Activated naive CD4-positive, alpha-beta T cell treated with anti-CD3 and anti-CD28 coated beads, Interleukin-2, amount 50 U/mL, for 16 hours (primary cell): Measurements from ENCODE around the gene BTG2.

Experiments
- DNase-seq: peaks from one replicate; pipeline ENCODE4 v3.0.0-alpha.2; 2020

The BTG2 gene

GRCh38 chr1:203320591-203321272 lies 15.4 kb downstream of the BTG2 start:
- no peak for DNase-seq

- no peak for DNase-seq
Measured at GRCh38 chr1:203321273-203322052, 16.1 kb downstream of the BTG2 start.

- DNase-seq: no peak
Measured at GRCh38 chr1:203322500-203323179, 17.3 kb downstream of the BTG2 start.

- DNase-seq: no peak
Measured at GRCh38 chr1:203323587-203323986, 18.3 kb downstream of the BTG2 start.

GRCh38 chr1:203324105-203325025 lies 19.0 kb downstream of the BTG2 start:
- peak; percentile 47 for DNase-seq

- peak; percentile 27 for DNase-seq
Measured at GRCh38 chr1:203325026-203325417, 19.7 kb downstream of the BTG2 start.

- no peak for DNase-seq
Measured at GRCh38 chr1:203325418-203326091, 20.2 kb downstream of the BTG2 start.

GRCh38 chr1:203326830-203327683 lies 21.7 kb downstream of the BTG2 start:
- DNase-seq: peak; percentile 95

- peak; percentile 62 for DNase-seq
Measured at GRCh38 chr1:203327684-203328457, 22.6 kb downstream of the BTG2 start.

- no peak for DNase-seq
Measured at GRCh38 chr1:203328714-203329122, 23.4 kb downstream of the BTG2 start.

GRCh38 chr1:203331224-203331623 lies 25.9 kb downstream of the BTG2 start:
- no peak for DNase-seq

GRCh38 chr1:203335503-203335902 lies 30.2 kb downstream of the BTG2 start:
- no peak for DNase-seq

- no peak for DNase-seq
Measured at GRCh38 chr1:203336097-203336496, 30.8 kb downstream of the BTG2 start.

GRCh38 chr1:203338335-203339036 lies 33.2 kb downstream of the BTG2 start:
- peak; percentile 60 for DNase-seq

GRCh38 chr1:203340112-203340790 lies 34.9 kb downstream of the BTG2 start:
- DNase-seq: peak; percentile 53

GRCh38 chr1:203342192-203342940 lies 37.0 kb downstream of the BTG2 start:
- peak; percentile 53 for DNase-seq

GRCh38 chr1:203343956-203344754 lies 38.8 kb downstream of the BTG2 start:
- no peak for DNase-seq
